NOMO-1 treated with dmso at 0.1 percent for 144 hours (cell line): Measurements from ENCODE around the gene RANBP9.

Source experiments
- DNase-seq: peaks from one replicate; lab custom pipeline; 2025; ENCODE audit not compliant: unreplicated experiment; lab: John Stamatoyannopoulos, UW

Gene RANBP9

DNA sequence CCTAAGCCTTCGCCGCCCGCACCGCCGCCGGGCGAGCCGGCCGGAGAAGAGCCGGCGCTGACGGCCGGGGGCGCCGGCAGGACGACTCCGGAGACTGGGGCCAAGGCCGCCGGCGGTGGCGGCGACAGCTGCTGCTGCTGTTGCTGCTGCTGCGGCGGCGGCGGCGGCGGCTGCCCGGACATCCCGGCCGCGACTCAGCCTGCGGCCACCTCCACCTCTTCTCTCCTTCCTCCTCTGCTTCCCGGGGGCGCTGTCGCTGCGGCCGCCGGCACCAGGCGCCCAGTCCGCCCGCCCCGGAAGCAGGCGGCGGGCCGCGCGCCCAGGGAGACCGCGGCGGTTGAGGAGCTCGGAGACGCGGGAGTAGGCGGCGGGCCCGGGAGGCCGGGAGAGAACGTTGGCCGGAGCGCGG is 307 bp downstream of the RANBP9 start:
- DNase-seq, result peak; percentile 74

DNA sequence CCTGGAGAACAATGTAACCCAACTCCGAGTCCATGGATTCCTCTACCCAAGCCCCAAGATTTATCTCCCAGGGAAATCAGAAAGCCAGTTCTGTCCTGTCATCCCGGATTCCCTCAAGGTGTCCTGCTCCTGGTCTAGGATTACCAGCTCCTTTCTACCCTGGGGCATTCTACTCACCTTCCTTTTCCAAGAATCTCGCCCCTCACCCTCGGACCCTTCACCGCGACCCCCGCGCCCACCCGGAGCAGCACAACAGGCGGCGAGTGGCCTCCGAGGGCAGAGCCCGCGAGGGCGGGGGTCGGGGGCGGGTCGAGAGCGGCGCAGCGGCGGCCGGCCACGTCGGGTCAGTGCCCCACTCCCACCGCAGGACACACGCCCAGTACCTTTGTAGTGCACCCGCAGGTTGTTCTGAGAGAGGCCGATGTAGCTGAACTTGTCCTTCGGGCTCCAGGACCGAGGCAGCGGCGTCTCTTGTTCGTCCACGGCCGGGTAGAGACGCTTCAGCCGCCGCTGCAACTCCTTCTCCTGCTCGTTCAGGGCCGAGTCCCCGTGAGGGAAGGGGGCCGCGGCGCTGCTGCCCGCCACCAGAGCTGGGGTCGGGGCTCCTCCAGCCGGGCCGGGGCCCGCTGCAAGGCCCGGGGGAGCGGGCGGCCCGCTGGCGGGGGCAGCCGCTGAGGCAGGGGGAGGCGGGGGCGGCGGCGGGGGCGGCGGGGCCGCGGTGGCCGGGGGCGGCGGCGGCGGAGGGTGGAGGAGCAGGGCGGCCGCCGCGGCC is 897 bp downstream of the RANBP9 start:
- no peak for DNase-seq

DNA sequence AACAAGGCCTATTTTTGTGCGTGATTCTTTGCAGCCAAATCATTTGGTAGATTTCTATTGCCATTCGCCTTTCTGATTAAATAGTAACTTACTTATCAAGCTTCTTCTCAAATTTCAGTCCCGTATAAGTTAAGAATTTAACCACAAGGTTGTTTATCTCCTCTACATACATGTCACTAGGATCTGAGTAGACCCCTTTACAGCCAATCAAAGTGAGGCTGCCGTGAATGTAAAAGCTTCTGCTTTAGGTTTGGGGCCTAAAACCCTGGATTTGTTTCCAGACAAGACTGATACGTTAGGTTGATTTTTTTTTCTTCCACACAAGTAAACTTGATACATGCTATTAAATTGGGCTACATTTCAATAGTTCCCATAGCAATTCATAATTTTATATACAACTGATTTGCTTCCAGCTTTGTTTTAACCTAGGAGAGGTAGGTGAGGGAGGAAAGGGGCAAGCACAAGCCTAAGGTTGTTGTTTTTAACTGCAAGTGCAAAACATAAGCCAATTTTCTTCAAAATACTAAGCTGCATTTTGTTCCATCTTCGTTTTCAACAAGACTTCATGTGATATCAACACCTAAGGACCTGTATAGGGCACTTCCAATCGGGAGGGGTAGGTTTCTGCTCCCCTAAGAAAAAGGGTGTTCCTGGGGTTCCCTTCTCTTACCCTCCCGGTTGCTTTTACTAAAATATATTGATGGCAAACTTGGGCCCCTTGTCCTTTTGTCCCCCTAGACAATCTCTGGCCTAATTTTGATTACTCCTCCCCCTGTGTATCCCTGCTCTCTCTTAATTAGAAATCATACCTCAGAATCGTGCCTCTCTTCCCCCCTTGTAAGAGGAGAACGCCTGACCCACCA is 1.7 kb downstream of the RANBP9 start:
- DNase-seq, result no peak

DNA sequence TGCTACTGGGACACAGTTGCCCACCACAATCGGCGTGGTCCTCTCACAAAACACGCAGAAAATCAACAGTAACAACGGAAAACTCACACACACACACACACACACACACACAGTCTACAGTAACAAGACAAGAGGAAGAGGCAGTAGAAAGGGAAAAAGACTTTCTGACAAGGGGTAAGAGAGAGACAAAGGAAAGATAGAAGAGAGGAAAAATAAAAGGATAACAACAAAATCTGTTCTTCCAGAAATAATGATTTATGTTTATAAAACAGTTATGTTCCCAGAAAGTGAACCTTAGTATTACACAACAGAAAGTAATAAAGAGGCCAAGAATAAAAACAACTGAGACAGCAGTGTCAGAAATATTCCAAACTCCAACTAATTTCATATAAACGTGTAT is 2.9 kb downstream of the RANBP9 start:
- DNase-seq, result no peak

DNA sequence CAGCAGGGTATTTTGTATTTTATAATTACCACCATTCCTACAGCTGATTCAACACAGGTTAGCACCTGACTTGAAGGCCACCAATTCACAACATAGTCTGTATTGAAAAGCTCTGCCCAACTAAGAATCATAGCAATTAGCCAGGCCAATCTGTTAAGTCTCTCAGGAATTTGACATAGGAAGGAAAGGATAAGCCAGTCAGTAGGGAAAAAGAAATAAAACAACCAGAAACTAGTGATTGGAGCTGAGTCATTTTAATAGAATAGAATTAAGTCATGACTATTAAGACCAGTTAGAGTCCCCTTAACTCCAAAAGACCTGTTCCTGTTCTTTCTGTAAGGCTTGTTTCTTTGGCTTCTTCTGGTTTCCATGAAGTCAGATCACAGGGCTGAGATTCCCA is 8.1 kb downstream of the RANBP9 start:
- no peak for DNase-seq

DNA sequence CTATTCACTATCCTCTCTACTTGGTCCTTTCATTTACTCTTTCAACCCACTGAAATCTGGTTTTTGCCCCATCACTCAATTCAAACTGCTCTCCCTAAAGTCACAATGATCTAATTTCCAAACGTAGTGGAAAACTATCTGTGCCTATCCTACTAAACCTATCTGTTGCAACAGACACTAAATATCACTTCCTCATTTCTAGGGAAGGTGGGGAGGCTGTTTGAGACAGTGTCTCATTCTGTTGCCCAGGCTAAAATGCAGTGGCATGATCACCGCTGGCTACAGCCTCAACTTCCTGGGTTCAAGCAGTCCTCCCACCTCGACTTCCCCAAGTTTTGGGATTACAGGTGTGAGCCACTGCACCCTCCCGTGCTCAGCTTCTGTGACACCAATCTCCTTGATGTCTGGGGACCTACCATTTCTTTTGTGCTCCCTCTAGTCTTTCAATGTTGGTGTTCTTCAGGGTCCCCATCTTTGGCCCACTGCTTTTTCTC is 8.8 kb downstream of the RANBP9 start:
- DNase-seq, result peak; percentile 65

DNA sequence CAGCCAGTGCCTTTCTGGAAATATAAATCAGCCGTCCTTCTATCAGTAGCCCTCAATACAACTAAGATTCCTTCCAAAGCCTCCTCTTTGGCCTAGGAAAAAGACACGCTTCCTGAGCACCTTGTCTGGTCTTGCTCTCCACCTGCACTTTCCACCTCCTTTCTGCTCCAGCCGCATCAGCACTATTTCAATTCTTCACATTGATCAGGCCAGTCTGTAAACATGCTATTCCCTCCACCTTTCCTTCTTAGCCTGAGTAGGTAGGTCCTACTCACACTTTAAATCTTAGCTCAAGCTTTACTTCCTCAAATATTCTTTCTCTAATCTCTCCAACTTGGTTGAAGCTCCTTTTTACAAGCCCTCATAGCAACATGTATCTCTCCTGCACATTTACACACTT is 11.4 kb downstream of the RANBP9 start:
- no peak for DNase-seq

DNA sequence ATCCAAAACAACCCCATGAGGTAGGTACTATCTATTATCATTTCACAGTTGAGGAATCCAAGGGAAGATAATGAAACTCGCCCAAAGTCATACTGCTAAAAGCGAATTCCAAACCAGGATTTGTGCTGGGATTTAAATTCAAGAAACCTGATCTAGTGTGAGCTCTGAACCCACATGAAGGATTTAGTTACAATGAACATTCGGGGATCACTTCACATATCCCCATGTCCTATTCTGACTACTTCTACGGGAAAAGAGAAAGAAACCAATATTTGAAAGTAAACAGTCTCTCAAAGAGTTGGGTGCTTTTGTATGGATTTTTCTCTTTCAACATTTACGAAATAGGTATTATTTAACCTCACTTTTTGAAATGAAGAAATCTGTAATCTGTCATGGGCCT is 12.9 kb downstream of the RANBP9 start:
- no peak for DNase-seq

DNA sequence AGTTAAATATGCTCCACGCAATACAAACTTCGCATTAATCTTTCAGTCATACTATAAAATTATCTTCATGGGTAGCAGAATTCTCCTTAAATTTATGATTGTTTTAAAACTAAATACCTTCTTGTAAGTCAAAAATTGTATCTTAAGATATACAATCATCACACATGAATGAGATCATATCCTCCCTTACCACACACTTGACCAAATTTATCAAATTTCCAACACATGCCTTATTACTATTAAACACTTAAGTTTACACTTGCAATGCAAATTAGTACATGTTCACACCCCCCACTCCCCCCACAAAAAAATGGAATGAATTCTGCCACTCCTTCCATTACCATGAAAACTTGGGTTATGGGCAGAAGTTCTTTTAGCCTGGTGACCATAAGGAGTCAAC is 13.8 kb downstream of the RANBP9 start:
- DNase-seq, result no peak

DNA sequence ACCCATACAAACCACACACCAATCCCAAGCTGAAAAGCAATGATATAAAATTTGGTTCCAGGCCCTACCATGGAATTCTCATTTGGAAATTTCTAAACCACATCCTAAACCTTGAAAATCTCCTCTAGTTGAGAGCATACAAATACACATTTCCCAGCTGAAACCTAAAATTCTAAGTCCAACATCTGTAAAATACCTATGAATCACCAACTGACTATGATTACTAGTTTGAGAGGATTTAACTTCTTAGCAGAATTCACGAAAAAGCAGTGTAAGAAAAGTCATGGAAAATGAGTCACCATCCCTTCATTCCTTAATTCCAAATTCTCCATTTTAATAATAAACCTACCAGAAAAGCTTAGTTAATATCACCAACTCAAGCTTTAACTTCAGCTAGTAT is 15.4 kb downstream of the RANBP9 start:
- DNase-seq, result no peak

DNA sequence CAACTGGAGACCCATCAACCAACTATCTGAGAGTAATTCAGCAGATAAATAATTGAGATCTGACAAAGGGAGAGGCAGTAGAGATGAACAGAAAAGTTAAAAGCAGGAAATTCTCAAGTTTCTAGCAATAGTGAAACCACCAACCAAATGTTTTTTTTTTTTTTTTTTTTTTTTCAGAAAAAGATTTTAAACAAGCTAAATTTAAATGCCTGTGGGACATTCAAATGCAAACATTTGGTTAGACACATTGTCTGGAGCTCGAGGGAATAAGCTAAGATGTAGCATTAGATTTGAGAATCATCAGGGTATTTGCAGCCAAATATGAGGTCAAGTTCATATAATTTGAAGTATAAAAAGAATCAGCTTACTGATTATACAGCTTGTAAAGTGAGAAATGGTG is 16.4 kb downstream of the RANBP9 start:
- no peak for DNase-seq

DNA sequence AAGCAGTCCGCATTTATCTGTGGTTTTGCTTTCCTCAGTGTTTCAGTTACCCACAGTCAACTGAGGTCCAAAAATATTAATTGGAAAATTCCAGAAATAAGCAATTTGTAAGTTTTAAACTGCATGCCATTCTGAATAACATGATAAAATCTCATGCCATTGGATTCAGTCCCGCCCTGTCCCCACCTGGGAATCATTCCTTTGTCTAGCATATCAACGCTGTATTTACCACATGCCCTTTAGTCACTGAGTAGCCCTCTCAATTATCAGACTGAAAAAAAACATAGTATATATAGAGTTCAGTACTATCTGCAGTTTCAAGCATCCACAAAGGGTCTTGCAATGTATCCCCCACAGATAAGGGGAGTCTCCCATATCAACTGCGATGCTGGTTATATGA is 17.1 kb downstream of the RANBP9 start:
- DNase-seq, result no peak

DNA sequence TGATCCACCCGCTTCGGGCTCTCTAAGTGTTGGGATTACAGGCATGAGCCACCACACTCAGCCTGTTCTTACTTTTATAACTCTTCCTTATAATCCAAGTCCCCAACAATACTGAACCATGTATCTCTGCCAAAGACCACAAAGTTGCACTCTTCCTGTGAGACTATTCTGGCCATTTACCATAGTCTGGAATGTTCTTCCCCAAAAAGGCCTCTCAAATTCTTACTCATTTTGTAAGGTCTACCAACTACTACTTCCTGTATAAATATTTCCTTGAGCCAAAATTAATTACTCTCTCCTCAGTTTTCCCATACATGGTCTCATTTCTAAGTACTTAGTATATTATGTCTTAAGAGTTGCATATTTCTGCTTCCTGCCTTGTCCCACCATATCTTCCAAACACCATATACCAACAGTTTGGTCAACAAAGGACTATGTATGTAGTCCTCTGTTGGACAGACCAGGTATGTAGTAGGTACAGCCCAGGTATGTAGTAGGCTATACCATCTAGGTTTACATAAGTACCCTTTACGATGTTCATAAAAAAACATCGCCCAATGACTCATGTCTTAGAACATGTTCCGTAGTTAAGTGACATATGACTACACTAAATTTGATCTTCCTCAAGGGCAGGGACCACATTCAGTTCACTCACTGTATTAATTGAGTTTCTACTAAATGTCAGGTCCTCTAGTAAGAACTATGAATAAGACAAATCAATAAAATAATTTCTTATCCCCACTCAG is 22.0 kb downstream of the RANBP9 start:
- DNase-seq, result no peak

DNA sequence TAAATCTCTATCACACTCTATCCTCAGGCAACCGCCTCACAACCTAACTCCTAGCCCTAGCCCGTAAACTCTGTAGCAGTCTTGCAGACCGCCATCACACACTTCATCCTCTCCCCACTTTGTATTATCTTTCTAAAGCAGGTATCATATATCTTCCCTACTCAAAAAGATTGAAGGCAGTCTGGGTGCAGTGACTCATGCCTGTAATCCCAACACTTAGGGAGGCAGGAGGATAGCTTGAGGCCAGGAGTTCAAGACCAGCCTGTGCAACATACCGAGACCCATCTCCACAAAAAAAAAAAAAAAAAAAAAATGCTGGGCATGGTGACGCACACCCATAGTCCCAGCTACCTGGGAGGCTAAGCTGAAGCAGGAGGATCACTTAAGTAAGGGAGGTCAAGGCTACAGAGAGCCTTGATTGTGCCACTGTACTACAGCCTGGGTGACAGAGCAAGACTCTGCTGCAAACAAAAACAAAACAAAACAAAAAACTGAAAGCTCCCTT is 22.9 kb downstream of the RANBP9 start:
- no peak for DNase-seq

DNA sequence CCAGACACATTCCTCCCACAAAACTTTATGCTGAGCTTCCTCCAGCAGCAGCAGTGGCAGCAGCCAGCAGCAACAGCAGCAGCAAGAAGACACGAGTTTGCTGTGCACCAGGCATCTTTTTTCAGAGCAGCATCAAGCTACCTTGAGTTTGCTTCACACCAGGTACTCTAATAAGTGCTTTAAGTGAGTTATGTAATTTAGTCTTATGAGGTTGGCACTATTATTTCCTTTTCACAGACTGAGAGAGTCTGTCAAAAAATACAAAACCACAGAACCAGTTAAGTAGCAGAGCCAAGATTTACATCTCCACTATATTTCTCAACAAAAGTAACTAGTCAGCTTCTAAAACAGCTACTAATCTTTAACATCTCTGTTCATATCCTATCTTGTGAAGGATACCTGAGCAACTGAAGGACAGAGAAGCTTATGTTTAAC is 23.7 kb downstream of the RANBP9 start:
- no peak for DNase-seq

DNA sequence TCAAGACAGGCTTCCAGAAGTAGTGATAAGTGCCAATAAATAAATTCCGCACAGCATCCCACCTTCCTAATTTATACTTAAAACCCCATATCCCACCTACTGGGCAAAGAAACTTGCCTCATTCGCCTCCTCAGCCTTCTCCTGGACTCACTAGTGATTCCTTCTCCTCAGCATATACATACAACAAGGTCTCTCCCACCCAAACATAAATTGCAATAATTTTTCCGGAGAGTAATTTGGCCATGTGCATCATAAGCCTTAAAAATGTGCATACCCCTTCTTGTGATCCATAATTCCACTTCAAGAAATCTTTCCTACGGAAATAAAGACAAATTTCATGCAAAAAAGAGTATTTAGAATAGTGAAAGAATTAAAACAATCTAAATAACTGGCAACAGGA is 26.8 kb downstream of the RANBP9 start:
- DNase-seq, result no peak

DNA sequence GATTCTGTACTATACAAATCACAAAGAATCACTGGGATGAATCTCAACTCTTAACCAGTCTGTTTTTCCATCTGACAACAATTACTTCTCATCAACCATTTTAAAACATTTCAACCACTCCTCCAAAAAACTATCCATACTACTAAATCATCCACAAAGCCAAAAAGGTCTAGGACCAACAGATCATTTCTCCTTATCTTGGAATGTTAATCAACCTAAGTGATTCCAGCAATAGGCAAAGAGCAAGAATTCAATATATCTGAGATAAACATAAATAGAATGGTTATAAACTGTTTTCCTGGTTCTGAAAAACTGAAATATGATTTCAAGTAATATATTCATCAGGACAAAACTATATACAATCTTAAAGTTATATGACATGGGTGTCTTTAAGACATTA is 28.6 kb downstream of the RANBP9 start:
- DNase-seq, result no peak

DNA sequence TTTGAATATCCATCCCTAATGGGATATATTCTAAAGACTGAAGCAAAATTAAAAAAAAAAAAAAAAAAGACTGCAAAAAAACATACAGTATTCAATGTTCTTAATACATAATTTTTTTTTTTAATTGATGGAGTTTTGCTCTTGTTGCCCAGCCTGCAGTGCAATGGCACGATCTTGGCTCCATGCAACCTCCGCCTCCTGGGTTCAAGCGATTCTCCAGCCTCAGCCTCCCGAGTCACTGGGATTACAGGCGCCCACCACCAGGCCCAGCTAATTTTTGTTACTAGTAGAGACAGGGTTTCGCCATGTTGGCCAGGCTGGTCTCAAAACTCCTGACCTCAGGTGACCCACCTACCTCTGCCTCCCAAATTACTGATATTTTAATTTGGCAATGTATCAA is 29.3 kb downstream of the RANBP9 start:
- DNase-seq, result no peak

DNA sequence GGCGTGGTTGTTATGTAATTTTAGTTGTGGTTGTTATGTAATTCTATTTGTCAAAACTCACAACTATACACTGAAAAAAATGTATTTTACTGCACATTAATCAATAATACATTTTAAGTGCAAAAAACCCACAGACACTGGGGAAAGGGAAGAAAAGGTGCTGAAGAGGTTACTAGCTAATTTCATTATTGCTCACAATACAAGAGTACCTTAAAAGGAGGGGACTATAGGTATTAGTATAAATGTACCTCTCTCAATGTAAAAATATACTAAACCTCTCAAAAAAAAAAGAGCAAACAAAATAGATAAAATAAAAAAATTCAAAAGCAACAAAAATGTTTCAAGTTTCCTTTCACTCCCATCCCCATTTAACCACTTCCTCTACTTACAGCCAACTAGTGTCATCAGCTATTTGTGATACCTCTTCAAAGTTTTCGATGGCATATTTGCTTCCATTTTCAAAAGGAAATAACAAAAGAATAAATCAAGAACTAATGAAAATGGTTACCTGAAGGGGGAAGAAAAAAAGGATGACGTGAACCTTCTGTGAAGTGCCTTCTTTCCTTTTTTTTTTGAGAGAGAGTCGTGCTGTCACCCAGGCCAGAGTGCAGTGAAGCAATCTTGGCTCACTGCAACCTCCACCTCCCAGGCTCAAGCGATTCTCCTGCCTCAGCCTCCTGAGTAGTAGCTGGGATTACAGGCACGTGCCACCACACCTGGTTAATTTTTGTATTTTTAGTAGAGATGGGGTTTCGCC is 30.2 kb downstream of the RANBP9 start:
- peak; percentile 12 for DNase-seq

DNA sequence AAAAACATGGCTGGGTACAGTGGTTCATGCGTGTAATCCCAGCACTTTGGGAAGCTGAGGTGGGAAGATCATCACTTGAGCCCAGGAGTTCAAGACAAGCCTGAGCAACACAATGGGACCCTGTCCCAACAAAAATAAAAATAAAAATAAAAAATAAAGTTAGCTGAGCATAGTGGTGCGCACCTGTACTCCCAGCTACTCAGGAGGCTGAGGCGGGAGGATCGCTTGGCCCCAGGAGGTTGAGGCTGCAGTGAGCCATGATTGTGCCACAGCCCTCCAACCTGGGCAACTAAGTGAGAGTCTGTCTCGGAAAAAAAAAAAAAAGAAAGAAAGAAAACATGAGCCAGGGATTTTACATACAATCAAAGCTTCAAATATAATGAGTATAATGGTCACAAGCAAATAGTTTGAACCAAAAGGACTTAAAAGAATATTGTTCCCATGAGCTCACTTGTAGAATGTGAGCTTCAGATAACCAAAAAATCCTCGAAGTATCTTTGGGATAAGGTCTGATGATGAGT is 31.1 kb downstream of the RANBP9 start:
- DNase-seq, result no peak
